ENCODE data around the gene CIC. TPM values are rescaled to one million over a fixed set of nuclear protein-coding genes. Genes with fewer than 3 reads are reported as not detected.

The CIC gene
- total and polyA plus RNA-seq, 2 donors from 2014 or later = 18.8 to 90.9 TPM

- no peak overlapping the region for H3K27ac ChIP-seq (ENCODE audit: low read depth in 2 of 2, low read length in 2 of 2)
- H3K9ac ChIP-seq (ENCODE audit: low read length in 3 of 3) = no peak overlapping the region
- DNase-seq (no peak), FAIRE-seq (no peak)
- intact Hi-C loops (cut with DNase I) = no loop called here
- H3K4me3 ChIP-seq (ENCODE audit: low read length in 3 of 3) = no peak overlapping the region
- no peaks in the 10 kb centered on the region for H3K9me3 ChIP-seq (ENCODE audit: control insufficient read depth in 2 of 3, insufficient read depth in 1 of 3, low read length in 3 of 3)
- no peak for TF ChIP-seq CTCF (IDR thresholded peaks at IDR 0.05; ENCODE audit: borderline replicate concordance, extremely low read depth, insufficient read depth)
- no peaks in the 10 kb centered on the region for H3K36me3 ChIP-seq (ENCODE audit: control insufficient read depth in 2 of 3, insufficient read depth in 3 of 3, low read length in 3 of 3)
- no peaks in the 10 kb centered on the region for H3K27me3 ChIP-seq (ENCODE audit: control insufficient read depth, insufficient read depth, low read length)
- H3K4me1 ChIP-seq (ENCODE audit: control insufficient read depth in 2 of 3, insufficient read depth in 2 of 3, low read depth in 1 of 3, low read length in 3 of 3) = peaks cover 2 to 4% (median 2%) of the 10 kb centered on the region in 3 donors
Measured at GRCh38 chr19:42303876-42304275, 34.8 kb downstream of the CIC start.

- H3K9me3 ChIP-seq (ENCODE audit: control insufficient read depth in 2 of 3, insufficient read depth in 1 of 3, low read length in 3 of 3) = no peaks in the 10 kb centered on the region
- TF ChIP-seq CTCF (IDR thresholded peaks at IDR 0.05; ENCODE audit: borderline replicate concordance, extremely low read depth, insufficient read depth) = no peak
- H3K4me1 ChIP-seq (ENCODE audit: control insufficient read depth in 2 of 3, insufficient read depth in 2 of 3, low read depth in 1 of 3, low read length in 3 of 3) = peaks cover 0 to 4% (median 0%) of the 10 kb centered on the region in 3 donors
- no peak overlapping the region for H3K9ac ChIP-seq (ENCODE audit: low read length in 3 of 3)
- no peak overlapping the region for H3K4me3 ChIP-seq (ENCODE audit: low read length in 3 of 3)
- H3K27me3 ChIP-seq (ENCODE audit: control insufficient read depth, insufficient read depth, low read length) = no peaks in the 10 kb centered on the region
- DNase-seq = no peak
- FAIRE-seq = no peak
- H3K36me3 ChIP-seq (ENCODE audit: control insufficient read depth in 2 of 3, insufficient read depth in 3 of 3, low read length in 3 of 3) = no peaks in the 10 kb centered on the region
- intact Hi-C loops (cut with DNase I) = no loop called here
- no peak overlapping the region for H3K27ac ChIP-seq (ENCODE audit: low read depth in 2 of 2, low read length in 2 of 2)
Measured at GRCh38 chr19:42306646-42307045, 37.6 kb downstream of the CIC start.

GRCh38 chr19:42309686-42310085 is 40.6 kb downstream of the CIC start:
- H3K4me1 ChIP-seq (ENCODE audit: control insufficient read depth in 2 of 3, insufficient read depth in 2 of 3, low read depth in 1 of 3, low read length in 3 of 3) = no peaks in the 10 kb centered on the region
- no peak overlapping the region for H3K4me3 ChIP-seq (ENCODE audit: low read length in 3 of 3)
- no peaks in the 10 kb centered on the region for H3K36me3 ChIP-seq (ENCODE audit: control insufficient read depth in 2 of 3, insufficient read depth in 3 of 3, low read length in 3 of 3)
- intact Hi-C loops (cut with DNase I) = no loop called here
- H3K9ac ChIP-seq (ENCODE audit: low read length in 3 of 3) = no peak overlapping the region
- no peaks in the 10 kb centered on the region for H3K27me3 ChIP-seq (ENCODE audit: control insufficient read depth, insufficient read depth, low read length)
- FAIRE-seq = no peak
- no peaks in the 10 kb centered on the region for H3K9me3 ChIP-seq (ENCODE audit: control insufficient read depth in 2 of 3, insufficient read depth in 1 of 3, low read length in 3 of 3)
- DNase-seq = peak in 1 of 5 donors; percentile 53
- no peak for TF ChIP-seq CTCF (IDR thresholded peaks at IDR 0.05; ENCODE audit: borderline replicate concordance, extremely low read depth, insufficient read depth)
- no peak overlapping the region for H3K27ac ChIP-seq (ENCODE audit: low read depth in 2 of 2, low read length in 2 of 2)

GRCh38 chr19:42311657-42312056 is 42.6 kb downstream of the CIC start:
- Histone ChIP-seq H3K27ac (ENCODE audit: low read depth in 2 of 2, low read length in 2 of 2) (no peak overlapping the region), H3K36me3 (ENCODE audit: control insufficient read depth in 2 of 3, insufficient read depth in 3 of 3, low read length in 3 of 3) (no peaks in the 10 kb centered on the region), H3K9ac (ENCODE audit: low read length in 3 of 3) (no peak overlapping the region), H3K4me3 (ENCODE audit: low read length in 3 of 3) (no peak overlapping the region), H3K9me3 (ENCODE audit: control insufficient read depth in 2 of 3, insufficient read depth in 1 of 3, low read length in 3 of 3) (no peaks in the 10 kb centered on the region), H3K4me1 (ENCODE audit: control insufficient read depth in 2 of 3, insufficient read depth in 2 of 3, low read depth in 1 of 3, low read length in 3 of 3) (no peaks in the 10 kb centered on the region), H3K27me3 (ENCODE audit: control insufficient read depth, insufficient read depth, low read length) (no peaks in the 10 kb centered on the region)
- DNase-seq (no peak), FAIRE-seq (no peak)
- no peak for TF ChIP-seq CTCF (IDR thresholded peaks at IDR 0.05; ENCODE audit: borderline replicate concordance, extremely low read depth, insufficient read depth)
- intact Hi-C loops (cut with DNase I) = no loop called here

Measured in kidney (tissue), 14 donors.